ENCODE results near the gene CLCN5.

- TF ChIP-seq POLR2AphosphoS5 (IDR thresholded peaks at IDR 0.05; ENCODE audit: low read depth, low read length) (no peak), POLR2A (IDR thresholded peaks at IDR 0.05; ENCODE audit: low read depth, low read length) (no peak)
Measured at GRCh38 chrX:49892542-49892941, 29.9 kb upstream of the CLCN5 start.
